NCI-H510A (cell line): ENCODE results near the gene ACOXL.

Experiments
- DNase-seq: peaks from one replicate; lab custom pipeline; 2025; lab: John Stamatoyannopoulos, UW

ACOXL gene

GRCh38 chr2:110755491-110756078 is 23.2 kb downstream of the ACOXL start:
- no peak for DNase-seq

GRCh38 chr2:110759411-110759810 is 27.0 kb downstream of the ACOXL start:
- no peak for DNase-seq

- no peak for DNase-seq
Observed at GRCh38 chr2:110764931-110765330, 32.6 kb downstream of the ACOXL start.

GRCh38 chr2:110766291-110766690 is 33.9 kb downstream of the ACOXL start:
- DNase-seq = no peak

- peak; percentile 37 for DNase-seq
Observed at GRCh38 chr2:110768591-110768990, 36.2 kb downstream of the ACOXL start.

GRCh38 chr2:110770404-110770958 is 38.1 kb downstream of the ACOXL start:
- peak; percentile 53 for DNase-seq

GRCh38 chr2:110770959-110771431 is 38.6 kb downstream of the ACOXL start:
- DNase-seq = peak; percentile 40

- no peak for DNase-seq
Observed at GRCh38 chr2:110771547-110772382, 39.4 kb downstream of the ACOXL start.

GRCh38 chr2:110772383-110772755 is 40.0 kb downstream of the ACOXL start:
- no peak for DNase-seq

GRCh38 chr2:110773401-110773921 is 41.1 kb downstream of the ACOXL start:
- no peak for DNase-seq

- no peak for DNase-seq
Observed at GRCh38 chr2:110774701-110775100, 42.3 kb downstream of the ACOXL start.

- DNase-seq = no peak
Observed at GRCh38 chr2:110777531-110778311, 45.3 kb downstream of the ACOXL start.

- no peak for DNase-seq
Observed at GRCh38 chr2:110780461-110780860, 48.1 kb downstream of the ACOXL start.

GRCh38 chr2:110783196-110783873 is 51.0 kb downstream of the ACOXL start:
- no peak for DNase-seq

GRCh38 chr2:110784047-110784631 is 51.8 kb downstream of the ACOXL start:
- DNase-seq = no peak

GRCh38 chr2:110785439-110785838 is 53.1 kb downstream of the ACOXL start:
- DNase-seq = no peak

- DNase-seq = no peak
Observed at GRCh38 chr2:110788976-110789375, 56.6 kb downstream of the ACOXL start.

- DNase-seq = no peak
Observed at GRCh38 chr2:110789706-110790105, 57.3 kb downstream of the ACOXL start.

GRCh38 chr2:110790907-110791306 is 58.5 kb downstream of the ACOXL start:
- no peak for DNase-seq

GRCh38 chr2:110791435-110791834 is 59.1 kb downstream of the ACOXL start:
- no peak for DNase-seq

- DNase-seq = no peak
Observed at GRCh38 chr2:110793034-110793433, 60.7 kb downstream of the ACOXL start.
